ENCODE measurements around the gene NOX5.

NOX5 gene

DNA sequence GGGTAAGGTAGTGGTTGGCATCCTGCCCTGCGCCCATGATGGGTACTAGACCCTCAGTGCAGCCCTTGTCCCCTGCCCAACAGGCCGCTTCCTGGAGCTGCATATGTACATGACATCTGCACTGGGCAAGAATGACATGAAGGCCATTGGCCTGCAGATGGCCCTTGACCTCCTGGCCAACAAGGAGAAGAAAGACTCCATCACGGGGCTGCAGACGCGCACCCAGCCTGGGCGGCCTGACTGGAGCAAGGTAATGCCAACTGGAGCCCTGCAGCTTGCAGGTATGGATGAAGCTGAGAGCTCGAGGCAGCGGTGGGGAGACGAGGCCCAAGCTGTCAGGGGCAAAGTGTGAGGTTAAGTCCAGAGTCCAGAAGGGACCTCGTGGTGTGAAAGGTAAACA lies 40.8 kb downstream of the NOX5 start:
- no peak for DNase-seq (ENCODE audit: low spot score)
- TF ChIP-seq, protein P1, sequence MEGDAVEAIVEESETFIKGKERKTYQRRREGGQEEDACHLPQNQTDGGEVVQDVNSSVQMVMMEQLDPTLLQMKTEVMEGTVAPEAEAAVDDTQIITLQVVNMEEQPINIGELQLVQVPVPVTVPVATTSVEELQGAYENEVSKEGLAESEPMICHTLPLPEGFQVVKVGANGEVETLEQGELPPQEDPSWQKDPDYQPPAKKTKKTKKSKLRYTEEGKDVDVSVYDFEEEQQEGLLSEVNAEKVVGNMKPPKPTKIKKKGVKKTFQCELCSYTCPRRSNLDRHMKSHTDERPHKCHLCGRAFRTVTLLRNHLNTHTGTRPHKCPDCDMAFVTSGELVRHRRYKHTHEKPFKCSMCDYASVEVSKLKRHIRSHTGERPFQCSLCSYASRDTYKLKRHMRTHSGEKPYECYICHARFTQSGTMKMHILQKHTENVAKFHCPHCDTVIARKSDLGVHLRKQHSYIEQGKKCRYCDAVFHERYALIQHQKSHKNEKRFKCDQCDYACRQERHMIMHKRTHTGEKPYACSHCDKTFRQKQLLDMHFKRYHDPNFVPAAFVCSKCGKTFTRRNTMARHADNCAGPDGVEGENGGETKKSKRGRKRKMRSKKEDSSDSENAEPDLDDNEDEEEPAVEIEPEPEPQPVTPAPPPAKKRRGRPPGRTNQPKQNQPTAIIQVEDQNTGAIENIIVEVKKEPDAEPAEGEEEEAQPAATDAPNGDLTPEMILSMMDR (IDR thresholded peaks at IDR 0.05; ENCODE audit: borderline replicate concordance, control extremely low read depth, extremely low read depth, insufficient read depth, missing control alignments) = no peak
- in situ Hi-C loops (cut with MboI; ENCODE audit: low sequenced_read_pairs, unreplicated experiment) = loop anchor here (25.0 kb wide), 2 partner anchors 207 to 332 kb away; no protein-coding TSS in a partner anchor

DNA sequence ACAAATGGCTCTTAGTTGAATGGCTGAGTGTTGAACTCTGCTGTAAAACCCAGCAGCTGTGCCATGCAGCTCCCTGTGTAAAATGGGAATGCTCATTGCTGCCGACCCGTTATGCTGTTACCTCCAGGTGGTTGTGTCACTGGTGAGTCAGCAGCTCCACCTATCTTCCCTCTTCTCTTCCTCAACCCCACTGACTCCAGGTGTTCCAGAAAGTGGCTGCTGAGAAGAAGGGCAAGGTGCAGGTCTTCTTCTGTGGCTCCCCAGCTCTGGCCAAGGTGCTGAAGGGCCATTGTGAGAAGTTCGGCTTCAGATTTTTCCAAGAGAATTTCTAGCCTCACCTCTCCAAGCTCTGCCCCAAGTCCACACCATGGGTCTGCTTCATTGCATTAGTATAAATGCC lies 41.9 kb downstream of the NOX5 start:
- DNase-seq (ENCODE audit: low spot score) = no peak

DNA sequence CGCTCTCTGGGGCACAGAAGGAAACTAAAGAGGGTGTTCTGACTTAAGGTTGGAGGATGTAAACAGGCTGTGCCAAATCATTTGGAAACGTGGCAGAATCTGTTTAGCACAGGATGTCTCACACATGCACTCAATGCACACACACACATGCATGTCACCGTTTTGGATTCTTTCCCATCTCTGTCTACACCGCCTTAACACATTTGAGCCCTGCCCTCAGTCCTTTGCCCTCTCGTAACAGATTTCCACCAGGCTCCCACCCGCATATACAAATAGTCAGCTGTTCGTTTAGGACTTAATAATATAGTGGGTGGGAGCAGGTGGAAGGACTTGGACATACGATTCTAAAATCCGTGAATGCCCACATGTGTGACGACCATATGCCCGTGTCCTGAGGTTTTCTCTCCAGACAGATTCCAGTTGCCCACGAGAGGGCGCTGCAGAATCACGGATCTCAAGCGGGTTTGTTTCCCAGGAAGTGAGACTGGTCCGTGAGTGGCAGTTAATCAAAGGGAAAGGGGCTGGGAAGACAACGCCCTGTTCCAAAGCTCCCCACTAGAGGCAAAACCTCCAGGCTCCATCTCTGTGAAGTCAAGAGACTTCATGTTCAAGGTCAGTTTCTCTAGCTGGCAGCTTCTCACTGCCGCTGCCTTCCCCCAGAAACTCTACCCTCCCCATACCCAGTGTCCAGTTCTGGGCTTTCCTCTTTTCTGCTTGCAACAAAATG lies 44.5 kb downstream of the NOX5 start:
- TF ChIP-seq, protein P1 (IDR thresholded peaks at IDR 0.05; ENCODE audit: borderline replicate concordance, control extremely low read depth, extremely low read depth, insufficient read depth, missing control alignments) = peak; percentile 70
- DNase-seq (ENCODE audit: low spot score) = peak; percentile 81
- in situ Hi-C loops (cut with MboI; ENCODE audit: low sequenced_read_pairs, unreplicated experiment) = loop anchor here (25.0 kb wide), 2 partner anchors 203 to 328 kb away; no protein-coding TSS in a partner anchor

More for the DNA sequence above, 41.9 kb downstream of the NOX5 start:
- in situ Hi-C loops (cut with MboI; ENCODE audit: low sequenced_read_pairs, unreplicated experiment) = loop anchor here (25.0 kb wide), 2 partner anchors 206 to 331 kb away; no protein-coding TSS in a partner anchor
- TF ChIP-seq, protein P1 (IDR thresholded peaks at IDR 0.05; ENCODE audit: borderline replicate concordance, control extremely low read depth, extremely low read depth, insufficient read depth, missing control alignments) = no peak

DNA sequence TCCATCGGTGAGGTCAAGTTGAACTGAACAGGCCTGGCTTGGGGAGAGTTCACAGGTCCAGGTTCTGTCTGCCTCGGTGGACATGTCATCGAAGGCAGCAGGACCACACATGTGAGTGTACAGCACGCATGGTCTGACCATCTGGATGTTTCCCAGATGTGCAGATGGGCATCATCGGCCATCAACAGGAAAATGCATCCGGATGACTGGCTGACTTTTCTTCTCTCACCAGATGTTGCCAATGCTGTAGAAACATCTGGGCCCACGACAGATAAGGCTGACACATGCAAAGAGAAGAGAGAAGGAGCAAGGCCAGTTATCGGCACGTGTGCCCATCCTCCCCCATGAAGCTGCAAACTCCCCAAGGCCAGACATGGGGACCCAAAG lies 45.1 kb downstream of the NOX5 start:
- in situ Hi-C loops (cut with MboI; ENCODE audit: low sequenced_read_pairs, unreplicated experiment) = loop anchor here (25.0 kb wide), 2 partner anchors 203 to 328 kb away; no protein-coding TSS in a partner anchor
- TF ChIP-seq, protein P1 (IDR thresholded peaks at IDR 0.05; ENCODE audit: borderline replicate concordance, control extremely low read depth, extremely low read depth, insufficient read depth, missing control alignments) = no peak
- no peak for DNase-seq (ENCODE audit: low spot score)

DNA sequence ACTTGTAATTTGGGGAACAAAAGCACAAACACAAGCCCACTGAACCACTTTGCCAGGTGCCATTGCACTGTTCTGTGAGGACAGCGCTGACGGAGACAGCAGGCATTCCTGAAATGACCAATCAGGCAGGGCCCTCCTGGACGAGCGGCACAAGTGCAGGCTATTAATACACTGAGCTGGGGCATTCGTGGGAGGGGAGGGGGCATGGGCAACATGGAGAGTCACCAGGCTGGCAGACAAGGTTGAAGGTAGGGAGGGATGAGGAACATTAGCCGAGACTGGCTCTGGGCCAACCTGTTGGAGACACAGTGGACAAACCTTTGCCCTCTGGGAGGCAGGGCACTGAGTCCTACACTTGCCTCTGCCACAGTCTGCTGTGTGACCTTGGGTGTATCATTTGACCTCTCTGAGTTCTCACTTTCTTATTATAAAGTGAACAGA lies 45.6 kb downstream of the NOX5 start:
- TF ChIP-seq, protein P1 (IDR thresholded peaks at IDR 0.05; ENCODE audit: borderline replicate concordance, control extremely low read depth, extremely low read depth, insufficient read depth, missing control alignments) = peak; percentile 0
- in situ Hi-C loops (cut with MboI; ENCODE audit: low sequenced_read_pairs, unreplicated experiment) = loop anchor here (25.0 kb wide), 2 partner anchors 202 to 327 kb away; no protein-coding TSS in a partner anchor
- DNase-seq (ENCODE audit: low spot score) = no peak

DNA sequence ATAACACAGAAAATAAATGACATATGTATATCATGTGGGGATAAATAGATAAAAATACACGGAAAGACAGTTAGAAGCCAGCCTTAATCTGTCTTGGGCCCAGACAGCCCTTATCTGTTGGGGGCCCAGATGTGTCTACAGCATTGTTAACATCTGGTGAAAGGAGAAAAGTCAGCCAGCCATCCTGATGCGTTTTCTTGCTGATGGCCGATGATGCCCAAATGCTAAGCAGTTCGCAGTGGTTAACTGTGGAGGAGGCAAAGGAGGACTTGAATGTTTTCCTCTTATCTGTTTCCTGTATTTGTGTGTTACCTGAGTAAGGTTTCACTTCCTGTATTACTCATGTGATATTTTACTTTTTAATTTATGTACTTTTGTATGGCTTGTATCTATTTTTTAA lies 46.2 kb downstream of the NOX5 start:
- TF ChIP-seq, protein P1 (IDR thresholded peaks at IDR 0.05; ENCODE audit: borderline replicate concordance, control extremely low read depth, extremely low read depth, insufficient read depth, missing control alignments) = no peak
- DNase-seq (ENCODE audit: low spot score) = no peak
- in situ Hi-C loops (cut with MboI; ENCODE audit: low sequenced_read_pairs, unreplicated experiment) = loop anchor here (25.0 kb wide), 2 partner anchors 202 to 327 kb away; no protein-coding TSS in a partner anchor

Measured in GM13976 (cell line).